ENCODE measurements around the gene HOXA13.

GRCh38 chr7:27224983-27225934, 25.4 kb upstream of the HOXA13 start:
- TF ChIP-seq CTCF (IDR thresholded peaks at IDR 0.05) (no peak), POLR2A (IDR thresholded peaks at IDR 0.05) (no peak)

All from Peyer's patch (tissue), 4 donors.